HG03280 (cell line): Measurements from ENCODE around the gene TMEM219.
"Not testable (repeated sequence)": the region's sequence is repeated elsewhere in the genome, so short reads cannot be mapped to it uniquely, and the experiment has no call there.

Experiments
- ATAC-seq: cut with Tn5 transposase; IDR thresholded peaks from one replicate; pipeline ENCODE4 v1.9.1; 2021; ENCODE audit warnings: mild to moderate bottlenecking, moderate library complexity; ENCODE audit not compliant: unreplicated experiment

The TMEM219 gene

GRCh38 chr16:29950806-29951461, 10.9 kb upstream of the TMEM219 start:
- ATAC-seq = no peak

GRCh38 chr16:29951625-29952365, 10.1 kb upstream of the TMEM219 start:
- no peak for ATAC-seq

- no peak for ATAC-seq
Measured at GRCh38 chr16:29958756-29959155, 3.1 kb upstream of the TMEM219 start.

- no peak for ATAC-seq
Measured at GRCh38 chr16:29959293-29959692, 2.6 kb upstream of the TMEM219 start.

- not testable (repeated sequence) for ATAC-seq
Measured at GRCh38 chr16:29959821-29960220, 2.1 kb upstream of the TMEM219 start.

- ATAC-seq = no peak
Measured at GRCh38 chr16:29961127-29961478, 776 bp upstream of the TMEM219 start.

GRCh38 chr16:29962344-29962994, 590 bp downstream of the TMEM219 start:
- ATAC-seq = no peak

- no peak for ATAC-seq
Measured at GRCh38 chr16:29963021-29963743, 1.3 kb downstream of the TMEM219 start.

- no peak for ATAC-seq
Measured at GRCh38 chr16:29968205-29968604, 6.3 kb downstream of the TMEM219 start.

- ATAC-seq = no peak
Measured at GRCh38 chr16:29971304-29971703, 9.4 kb downstream of the TMEM219 start.

GRCh38 chr16:29972500-29972899, 10.6 kb downstream of the TMEM219 start:
- no peak for ATAC-seq

- no peak for ATAC-seq
Measured at GRCh38 chr16:29972992-29973383, 11.1 kb downstream of the TMEM219 start.

GRCh38 chr16:29973384-29974246, 11.7 kb downstream of the TMEM219 start, which contains the start of gene TAOK2:
TAOK2 (plus strand) TSS chr16:29973868; CDS start chr16:29977773, 3,905 bp downstream.
- peak; percentile 96 for ATAC-seq

- ATAC-seq = no peak
Measured at GRCh38 chr16:29974291-29975133, 12.6 kb downstream of the TMEM219 start.

GRCh38 chr16:29975134-29975538, 13.3 kb downstream of the TMEM219 start:
- no peak for ATAC-seq

- ATAC-seq = no peak
Measured at GRCh38 chr16:29975811-29976511, 14.1 kb downstream of the TMEM219 start.

GRCh38 chr16:29977063-29977825, 15.4 kb downstream of the TMEM219 start:
- no peak for ATAC-seq

- no peak for ATAC-seq
Measured at GRCh38 chr16:29978081-29978480, 16.2 kb downstream of the TMEM219 start.
